GM12892 (cell line): ENCODE measurements around the gene CCR7.

Experiments used
- POLR2A ChIP-seq: IDR thresholded peaks from 2 replicates; pipeline ENCODE4 v1.6.1; 2011; ENCODE audit warnings: low read depth, low read length, control low read depth
- POLR2AphosphoS5 ChIP-seq: IDR thresholded peaks from 2 replicates; pipeline ENCODE4 v1.6.1; 2011; ENCODE audit warnings: low read depth, low read length, control low read depth

DNA sequence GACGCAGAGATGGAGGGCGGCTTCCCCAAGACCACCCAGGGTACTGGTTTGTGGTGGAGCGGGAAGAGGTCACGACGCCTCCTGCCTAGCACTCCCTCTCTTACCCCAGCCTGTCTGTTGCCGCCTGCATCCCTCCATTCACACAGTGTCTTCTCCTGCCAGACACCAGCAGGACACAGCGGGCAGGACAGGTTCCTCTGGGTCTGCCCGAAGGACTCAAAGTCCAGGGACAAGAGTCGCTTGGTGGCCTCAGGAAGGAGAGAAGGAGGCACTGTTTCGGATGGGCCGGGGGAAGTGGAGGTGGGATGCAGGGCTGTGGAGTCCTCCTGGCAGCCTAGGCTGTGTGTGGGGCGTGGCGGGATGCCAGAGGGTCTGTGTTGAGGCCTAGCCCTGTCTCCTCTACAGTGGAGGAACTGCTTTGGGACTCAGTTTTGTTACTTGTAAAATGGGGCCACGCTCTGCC, 44.2 kb downstream of the CCR7 start:
- TF ChIP-seq POLR2AphosphoS5 (no peak), POLR2A (no peak)
